ENCODE measurements around the gene DLX3.
A peak's percentile ranks its signal among the peaks of the same experiment; 100 is the strongest.

The DLX3 gene

DNA sequence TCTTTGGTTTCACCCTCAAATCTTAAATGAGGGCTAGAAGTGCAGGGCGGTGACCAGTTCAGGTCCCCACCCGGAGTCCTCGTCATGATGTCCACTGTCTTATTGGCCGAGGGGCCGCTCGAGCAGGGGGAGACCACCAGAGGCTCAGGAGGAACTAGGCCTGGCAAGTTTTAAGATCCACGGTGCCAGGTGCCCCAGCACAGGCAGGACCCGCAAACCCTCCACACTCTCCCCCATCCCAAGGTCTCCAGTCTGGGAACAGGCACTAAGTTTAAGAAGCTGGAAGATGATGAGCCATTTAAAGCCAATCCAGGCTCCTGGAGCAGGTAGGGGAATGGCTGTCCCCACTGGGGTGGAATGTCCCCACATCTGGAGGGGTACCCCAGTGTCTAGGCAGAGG lies 4.1 kb downstream of the DLX3 start:
- no peak for DNase-seq

DNA sequence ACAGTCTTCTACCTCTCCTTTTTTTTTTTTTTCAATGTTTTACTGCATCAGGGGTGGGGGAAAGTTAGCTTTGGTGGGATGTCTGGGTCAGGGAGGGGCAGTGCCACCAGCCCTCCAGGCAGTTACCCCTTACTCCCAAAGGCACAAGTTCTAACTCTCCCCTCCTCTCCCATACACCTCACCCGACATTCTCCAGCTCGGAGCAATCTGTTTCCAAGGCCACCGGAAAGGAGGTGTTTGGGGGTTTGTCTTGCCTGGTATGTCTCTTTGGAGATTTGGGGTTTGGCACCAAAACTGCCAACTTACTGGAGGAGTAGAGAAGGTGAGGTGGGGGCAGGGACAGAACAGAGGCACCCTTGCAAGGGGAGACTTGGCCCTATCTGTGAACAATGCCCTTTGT lies 4.7 kb downstream of the DLX3 start:
- no peak for DNase-seq

DNA sequence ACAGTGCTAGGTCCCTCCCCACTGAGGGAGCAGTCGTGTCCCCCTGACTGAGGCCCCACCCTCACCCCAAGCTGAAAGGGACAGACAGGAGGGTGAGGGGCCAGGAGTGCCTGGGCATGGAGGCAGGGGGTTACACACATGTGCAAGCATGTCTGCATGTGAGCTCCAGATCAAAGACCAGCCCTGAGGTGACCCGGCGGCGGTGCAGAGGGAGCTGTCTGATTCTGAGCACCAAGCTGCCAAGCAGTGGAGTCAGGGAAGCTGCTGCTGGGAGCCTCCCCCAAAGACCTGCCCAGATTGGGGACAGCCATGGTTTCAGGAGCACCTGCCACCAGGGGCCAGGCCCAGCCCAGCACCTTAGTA lies 5.5 kb downstream of the DLX3 start:
- DNase-seq = no peak

DNA sequence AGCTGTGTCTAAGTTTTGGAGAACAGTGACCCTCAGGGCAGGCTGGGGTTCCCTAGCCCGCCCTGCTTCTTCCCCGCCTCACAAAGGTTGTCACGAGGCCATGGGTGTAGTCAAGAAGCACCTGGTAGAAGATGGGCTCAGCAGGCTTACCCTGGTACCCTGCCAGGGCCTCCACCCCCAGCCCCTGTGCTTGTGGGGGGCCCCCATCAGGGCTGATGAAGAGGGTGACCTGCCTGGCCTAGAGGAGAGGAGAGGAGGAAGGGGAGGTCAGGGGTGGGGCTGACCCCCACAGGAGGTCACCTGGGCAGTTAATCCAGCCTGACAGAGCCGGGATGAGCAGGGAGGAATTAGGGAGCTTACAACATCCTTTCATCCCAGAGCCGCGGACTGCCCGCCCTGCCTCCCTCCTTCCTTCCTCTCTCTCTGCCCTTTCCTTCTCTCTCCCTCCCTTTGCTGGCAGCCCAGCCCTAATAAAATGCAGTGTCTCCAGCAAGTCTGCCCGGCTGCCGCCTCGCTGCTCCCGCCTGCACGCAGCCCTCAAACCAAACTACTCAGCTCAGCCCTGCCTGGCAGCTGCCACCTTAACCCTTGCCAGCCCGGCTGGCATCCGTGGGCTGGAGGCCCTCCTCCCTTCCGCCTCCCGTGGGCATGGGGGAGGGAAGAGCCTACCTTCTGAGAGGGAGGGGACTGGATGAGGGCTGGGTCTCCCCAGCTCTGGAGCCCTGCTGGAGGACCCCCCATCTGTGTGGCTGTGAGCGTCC lies 7.2 kb downstream of the DLX3 start:
- DNase-seq = peak; percentile 18

DNA sequence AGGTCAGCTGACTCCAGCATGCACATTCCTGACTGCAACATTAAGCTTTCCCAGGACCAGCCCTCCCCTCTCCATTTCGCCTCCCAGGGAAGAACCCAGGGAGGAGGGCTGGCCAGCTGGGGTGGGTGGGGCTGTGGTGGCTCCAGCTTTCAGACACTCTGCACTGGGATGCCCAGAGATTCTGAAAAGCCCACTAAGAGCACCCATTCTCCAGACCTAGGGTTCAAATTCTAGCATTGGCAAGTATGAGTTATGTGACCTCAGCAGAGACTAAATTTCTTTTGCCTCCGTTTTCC lies 7.8 kb downstream of the DLX3 start:
- no peak for DNase-seq

DNA sequence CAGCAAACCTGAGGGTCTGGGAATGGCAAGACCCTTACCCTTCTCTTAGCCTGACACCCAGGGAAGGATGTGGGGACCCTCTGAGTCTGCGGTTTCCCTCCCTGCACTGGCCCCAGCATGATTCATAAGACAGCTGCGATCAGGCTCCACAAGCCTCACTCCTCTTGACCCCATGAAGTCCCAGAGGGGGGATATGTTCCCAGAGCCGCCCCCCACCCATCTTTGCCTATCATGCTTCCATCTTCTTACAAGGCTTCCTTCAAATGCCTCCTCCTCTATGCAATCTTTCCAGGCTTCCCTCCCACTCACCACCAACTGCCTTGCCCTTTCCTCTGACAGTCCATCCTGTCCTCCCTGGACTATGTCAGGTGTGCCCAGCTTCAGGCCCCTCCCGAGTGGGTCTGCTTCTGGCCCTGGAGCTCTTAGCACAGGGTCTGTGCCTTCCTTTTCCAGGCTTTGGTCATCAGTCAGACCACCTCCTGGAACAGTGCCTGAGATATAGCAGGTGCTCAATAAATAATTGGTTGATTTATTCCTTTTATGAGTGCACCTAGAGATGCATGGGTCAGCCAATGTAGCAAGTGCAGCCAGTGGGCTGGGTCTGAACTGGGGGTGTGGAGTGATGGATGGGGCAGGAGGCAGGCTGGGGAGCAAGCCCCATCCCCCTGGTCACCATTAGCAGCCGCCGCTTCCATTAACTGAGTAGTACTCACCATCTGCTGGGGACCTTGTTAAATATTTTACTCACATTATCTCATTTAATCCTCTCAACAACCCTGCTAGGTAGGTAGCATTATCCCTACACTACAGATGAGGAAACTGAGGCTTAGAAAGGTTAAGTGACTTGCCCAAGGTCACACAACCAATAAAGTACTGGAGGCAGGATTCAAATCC lies 8.4 kb downstream of the DLX3 start:
- no peak for DNase-seq

DNA sequence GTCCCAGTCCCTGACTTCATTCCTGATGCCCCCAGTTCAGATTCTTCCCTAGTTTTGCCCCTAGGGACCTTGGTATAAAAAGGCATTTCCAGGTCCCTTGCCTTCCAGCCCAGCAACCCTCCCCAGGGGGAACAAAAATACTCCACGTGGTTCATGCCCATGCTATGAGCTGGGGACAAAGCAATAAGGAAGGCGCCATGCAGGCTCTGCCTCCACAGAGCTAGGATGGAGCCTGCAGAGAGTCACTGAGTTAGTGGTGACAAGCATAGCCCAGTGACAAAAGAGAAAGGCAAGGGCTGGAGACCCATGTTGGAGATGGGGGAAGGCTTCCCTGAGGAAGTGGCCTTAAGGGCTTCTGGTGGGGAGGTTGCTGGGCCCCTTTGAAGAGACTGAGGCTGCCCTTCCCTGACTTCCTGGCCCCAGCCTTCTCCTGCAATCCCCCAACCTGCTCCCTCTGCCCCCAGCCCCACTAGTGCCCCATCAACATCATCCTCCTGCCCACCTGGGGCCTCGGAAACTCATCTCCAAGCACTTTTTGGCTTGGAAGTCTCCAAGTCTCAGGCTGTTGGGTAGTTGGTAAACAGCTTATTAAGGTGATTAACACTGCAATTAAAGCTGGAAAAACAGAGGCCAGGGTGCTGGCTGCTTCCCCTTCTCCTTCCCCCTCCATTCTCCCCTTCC lies 9.6 kb downstream of the DLX3 start:
- DNase-seq = no peak

DNA sequence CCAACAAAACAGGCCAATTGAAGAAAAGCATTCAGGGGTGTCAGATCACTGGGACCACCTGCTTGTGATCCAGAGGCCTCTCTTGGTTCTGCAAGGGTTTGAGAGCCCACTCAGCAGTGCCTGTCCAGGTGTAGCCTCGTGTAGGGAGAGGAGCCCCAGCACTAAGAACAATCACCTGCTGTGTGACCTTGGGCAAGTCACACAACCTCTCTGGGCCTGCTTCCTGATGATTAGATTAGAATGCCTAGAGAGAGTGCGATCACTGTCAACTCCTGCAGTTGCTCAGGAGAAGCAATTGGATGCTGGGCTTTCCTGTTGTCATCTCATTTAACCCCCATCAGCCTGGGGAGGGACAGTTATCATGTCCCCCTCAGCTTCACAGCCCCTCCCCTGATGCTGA lies 10.2 kb downstream of the DLX3 start:
- no peak for DNase-seq

DNA sequence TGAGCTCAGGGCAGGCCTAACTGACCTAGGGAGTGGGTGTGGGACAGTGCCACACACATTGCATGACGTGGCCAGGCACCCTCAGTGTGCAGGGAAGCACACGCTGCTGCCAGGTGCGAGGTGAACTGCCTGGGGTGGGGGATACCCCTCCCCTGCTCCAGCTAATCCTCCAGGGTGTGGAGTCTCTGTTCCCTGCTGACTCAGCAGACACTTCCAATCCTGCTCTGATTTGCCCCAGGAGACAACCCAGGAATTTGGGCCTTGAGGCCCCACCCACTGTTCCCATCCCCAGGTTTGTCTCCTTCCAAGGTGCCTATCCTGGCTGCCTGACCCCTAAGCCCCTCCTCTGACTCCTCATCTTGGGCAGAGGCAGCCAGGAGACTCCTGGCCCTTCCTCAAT lies 10.7 kb downstream of the DLX3 start:
- no peak for DNase-seq

DNA sequence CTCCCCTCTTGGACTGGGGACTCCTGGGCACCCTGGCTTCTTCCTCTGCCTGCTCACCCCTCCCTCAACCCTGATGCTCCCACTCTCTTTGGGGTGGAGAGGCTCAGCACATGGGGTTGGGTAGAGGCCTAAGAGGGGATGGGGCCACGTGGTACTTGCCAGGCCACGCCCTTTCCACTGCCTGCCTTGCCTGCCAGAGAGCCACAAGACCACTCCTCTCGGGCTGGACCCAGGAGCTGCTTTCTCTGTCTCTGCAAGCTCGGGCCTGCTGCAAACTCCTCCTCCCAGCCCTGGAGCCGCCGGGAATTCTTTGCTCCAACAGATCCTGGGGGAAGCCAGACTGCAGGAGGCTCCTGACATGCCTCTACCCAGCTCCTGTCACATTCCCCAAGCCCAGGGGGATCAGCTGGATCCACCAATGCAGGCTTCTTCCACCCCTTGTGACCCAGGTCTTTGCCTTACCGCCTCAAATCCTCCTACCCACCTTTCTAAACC lies 14.3 kb downstream of the DLX3 start:
- no peak for DNase-seq

DNA sequence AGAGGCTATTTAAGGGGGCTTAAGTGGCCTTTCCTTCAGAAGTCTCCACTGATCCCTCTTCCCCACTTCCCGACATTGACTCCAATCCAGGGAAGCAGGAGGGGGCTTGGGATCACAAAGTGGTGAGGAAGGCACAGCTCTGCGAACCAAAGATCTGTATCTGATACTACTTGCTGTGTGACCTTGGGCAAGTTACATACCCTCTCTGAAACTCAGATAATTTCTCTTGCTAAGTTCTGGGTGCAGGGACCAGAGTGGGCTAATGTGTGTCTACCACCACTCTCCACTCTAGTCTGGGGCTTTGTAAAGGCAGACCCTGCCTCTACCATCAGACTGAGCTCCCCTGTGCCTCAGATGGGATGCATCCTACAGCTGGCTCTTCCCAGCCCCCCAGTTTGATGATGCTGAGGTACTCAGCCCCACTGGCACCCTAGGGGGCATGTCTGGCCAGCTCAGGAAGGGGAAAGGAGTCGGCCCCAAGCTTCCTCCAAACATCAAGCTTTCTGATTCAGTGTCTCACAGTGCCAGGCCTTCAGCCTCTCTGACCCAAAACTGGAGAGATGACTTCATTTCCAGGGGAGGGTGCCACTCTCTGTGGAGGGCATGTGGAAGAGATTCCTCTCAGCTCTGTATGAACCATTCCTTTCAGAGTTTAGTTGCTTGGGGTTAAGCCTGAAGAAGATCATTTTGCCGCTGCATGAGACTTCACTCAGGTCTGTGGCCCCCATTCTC lies 15.1 kb downstream of the DLX3 start:
- no peak for DNase-seq

DNA sequence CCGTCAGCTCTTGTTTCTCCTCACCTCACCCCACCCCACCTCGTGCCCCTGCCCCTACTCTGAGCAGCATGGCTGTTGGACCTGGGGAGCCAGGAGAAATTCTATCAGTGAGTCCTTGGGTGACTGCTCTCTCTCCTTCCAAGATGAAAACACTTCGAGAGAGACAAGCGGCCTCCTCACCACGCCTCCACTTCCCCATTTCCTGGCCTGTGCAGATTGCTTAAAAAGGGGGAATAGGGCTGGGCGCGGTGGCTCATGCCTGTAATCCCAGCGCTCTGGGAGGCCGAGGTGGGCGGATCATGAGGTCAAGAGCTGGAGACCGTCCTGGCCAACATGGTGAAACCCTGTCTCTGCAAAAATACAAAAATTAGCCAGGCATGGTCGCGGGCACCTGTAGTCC lies 16.5 kb downstream of the DLX3 start:
- no peak for DNase-seq

DNA sequence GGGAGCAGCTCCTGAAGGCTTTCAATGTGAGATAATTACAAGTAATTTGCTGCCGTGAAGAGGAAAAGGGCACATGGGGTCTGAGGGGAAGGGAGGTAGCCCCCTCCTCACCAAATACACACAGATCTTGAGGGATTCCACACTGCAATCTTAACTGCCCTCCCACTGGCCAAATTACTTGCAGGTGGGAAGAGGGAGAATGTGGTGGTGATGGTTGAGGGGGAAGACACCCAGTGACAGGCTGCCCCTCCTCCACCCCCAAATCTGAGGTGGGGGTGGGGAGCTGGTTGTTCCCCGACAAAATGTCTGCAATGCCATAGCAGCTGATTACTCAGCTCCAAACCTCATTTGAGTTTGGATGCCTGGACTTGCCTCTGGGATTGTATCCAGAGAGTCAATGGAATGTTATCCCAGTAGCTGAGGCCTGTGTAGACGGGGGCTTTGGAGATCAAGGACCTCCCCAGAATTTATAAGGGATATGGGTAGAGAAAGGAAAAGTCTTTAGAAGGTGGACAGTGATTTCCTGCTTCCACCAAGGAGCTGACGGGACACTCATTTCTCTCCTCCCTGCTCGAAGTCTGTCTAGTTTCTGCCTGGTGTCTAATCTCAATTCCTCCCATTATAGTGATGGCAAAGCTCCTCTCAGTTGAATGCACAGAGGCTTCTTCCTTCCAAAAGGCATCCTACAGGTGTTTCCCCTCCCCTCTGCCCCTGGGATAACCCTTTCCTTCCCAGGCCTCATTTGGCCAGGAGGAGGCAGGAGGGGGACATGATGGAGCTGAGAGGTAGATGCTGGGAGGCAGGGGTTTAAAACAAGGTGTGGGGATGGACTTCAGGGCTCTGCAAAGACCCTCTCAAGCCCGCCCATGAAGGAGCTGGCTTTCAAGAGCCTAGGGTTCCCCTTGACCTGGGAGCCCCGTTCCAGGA lies 17.3 kb downstream of the DLX3 start:
- no peak for DNase-seq

DNA sequence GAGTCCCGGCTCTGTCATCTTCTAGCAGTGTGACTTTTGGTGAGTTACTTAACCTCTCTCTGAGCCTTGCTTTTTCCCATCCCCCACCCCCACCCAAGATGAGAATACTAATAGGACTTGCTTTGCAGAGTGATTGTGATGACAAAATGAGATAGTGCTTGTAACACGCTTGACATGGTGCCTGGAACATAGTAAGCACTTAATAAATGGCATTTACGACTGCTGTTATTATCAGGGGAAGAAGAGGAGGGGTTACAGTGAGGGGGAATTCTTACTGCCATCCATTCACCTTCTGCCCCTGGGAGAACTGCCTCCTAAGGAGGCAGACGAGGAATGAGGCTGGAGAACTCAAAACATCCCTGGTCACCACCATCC lies 18.2 kb downstream of the DLX3 start:
- no peak for DNase-seq

DNA sequence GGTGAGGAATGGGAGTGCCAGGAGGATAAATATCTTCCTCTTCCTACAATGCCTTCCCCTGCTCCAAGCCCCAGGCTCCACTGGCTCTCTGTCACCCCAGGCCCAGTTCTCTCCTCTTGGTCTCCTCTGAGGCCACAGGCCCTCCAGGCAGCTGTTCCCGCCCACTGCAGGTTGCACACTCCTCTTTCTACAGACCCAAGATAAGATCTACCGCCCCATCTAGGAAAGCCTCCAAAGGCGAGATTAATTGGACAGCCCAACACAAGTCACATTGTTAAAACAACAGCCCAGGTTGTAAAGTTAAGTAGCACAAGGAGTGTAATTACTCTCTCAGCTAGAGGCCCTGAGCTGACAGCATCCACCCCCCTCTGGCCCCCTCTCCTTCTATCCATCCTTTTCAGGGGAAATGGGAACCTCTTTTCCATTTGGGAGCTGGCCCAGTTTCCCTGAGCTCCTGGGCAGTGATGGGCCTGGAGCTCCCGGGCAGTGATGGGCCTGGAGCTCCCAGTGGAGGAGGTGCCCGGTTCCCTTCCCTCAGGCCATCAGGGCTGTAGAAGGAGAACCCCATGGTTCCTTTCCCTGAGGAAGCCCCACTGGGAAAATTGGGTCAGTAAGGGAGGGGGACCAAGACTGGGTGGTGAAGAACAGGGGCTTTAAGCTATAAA lies 18.7 kb downstream of the DLX3 start:
- no peak for DNase-seq

DNA sequence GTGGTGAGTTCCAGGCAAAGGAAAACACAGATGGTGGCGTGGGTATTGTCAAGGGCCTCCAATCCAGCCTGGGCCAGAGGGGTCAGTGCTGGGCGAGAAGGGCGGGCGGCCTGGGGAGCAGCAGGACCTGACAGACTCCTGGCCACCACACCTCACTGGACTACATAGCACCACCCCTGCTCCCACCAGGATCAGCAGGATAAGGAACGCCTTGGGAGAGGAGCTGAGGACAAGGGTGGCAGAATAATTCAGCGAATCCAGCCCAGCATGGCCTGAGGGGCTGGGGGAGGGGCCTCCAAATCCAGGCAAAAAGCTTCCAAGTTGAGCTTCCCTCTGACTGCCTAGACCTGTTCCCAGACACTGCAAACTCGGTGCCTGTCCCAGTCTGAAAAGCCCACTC lies 19.5 kb downstream of the DLX3 start:
- no peak for DNase-seq

DNA sequence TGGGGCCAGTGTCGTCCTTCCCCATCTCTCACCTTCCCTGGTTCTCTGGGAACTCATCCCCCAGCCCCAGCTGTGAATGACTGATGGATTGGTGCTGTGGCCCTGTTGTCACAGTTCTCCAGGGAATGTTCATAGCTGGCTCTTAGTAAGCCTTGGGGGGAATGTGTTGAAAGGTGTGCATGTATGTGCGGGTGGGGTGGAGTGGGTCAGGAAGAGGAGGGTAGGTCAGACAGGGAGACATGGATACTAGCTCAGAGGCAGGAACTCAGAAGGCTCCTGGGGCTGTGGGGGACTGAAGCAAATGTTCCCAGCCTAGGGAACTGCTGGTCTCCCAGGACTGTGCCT lies 21.8 kb downstream of the DLX3 start:
- DNase-seq = no peak

DNA sequence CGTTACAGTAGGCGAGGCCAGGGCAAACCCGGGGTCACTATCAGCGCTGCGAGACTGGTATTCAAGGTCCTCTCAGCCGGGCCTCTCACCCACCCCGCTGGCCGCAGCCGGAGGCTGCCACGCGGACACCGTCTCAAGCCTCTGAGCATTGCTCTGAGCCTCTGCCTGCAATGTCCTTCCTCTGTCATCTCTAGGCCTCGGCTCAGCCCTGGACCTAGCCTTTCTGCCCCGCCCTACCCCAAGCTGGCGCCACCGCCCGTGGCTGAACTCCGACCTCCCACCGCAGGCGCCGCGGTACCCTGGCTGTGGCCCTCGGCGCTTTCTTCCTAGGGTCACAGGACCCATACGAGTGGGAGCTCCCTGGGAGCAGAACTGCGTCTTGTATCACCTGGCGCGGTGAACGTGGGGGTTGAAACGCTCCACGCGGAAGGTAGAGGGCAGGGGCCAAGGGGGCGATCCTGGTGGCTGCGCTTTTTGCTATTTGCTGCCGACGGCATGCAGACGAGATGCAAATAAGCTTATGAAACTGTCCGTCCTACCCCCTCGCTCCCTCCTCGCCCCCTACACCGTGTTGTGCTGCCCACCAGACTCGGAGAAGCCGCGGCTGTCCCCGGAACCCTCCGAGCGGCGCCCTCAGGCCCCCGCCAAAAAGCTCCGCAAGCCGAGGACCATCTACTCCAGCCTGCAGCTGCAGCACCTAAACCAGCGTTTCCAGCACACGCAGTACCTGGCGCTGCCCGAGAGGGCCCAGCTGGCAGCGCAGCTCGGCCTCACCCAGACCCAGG lies 22.3 kb downstream of the DLX3 start:
- no peak for DNase-seq

DNA sequence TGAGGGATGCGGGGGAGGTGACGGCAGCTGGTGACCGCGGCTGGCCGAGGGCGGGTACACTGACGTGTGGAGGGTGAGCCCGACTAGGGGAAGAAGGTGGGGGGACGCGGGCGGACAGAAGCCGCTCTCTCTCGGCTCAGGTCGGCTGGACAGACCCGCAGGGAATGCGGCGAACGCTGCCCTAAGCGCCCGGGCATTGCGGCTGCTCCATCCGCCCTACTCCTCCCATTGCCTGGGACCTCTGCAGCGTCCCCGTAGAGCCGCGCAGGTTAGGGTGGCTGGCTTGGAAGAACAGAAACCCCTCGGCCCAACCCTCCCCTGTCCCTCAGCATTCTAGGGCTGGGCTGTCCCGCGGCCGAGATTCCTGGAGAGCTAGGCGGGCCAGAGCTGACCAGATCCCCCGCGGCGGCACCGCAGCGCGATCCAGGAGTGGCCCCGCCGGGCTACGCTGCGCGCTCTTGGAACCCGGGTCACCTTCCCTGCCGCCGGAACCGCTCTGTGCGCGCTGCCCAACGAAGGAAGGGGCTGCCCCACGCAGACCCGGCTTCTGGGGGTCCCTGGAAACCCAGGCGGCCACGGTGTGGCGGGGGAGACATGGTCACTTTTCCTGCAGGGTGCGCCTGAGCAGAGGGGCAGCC lies 23.1 kb downstream of the DLX3 start:
- DNase-seq = no peak

DNA sequence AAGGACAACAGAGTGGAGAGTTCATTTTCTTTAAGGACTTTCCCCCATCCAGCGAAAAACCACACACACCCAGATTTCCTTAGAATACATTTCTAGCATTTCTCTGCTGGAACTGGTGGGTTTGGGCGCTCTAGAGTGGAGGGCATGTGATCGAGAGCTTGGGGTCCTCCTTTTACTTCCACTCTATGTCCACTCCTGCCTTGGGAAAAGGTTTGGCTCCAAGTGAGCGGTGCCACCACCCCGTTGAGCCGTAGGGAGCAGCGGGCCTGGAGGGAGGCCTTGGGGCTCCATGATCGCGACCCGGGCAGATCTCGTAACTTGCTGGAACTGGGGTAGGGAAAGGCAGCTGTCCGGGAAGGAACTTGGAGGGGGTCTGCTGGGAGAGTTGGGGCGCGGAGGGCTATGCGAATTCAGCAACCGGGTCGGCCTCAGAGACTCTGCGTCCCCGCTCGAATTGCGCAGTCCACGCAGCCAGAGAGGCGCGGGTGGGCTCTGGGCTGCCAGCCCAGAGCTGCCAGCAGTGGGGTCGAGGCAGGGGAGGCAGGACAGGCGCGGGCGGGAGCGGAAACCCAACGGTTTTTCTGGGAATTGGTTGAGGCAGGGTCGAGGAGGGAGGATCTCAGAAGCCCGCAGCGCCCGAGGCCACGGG lies 23.7 kb downstream of the DLX3 start:
- DNase-seq = no peak

Data from SHP77 treated with DMSO at 0.1 percent for 48 hours (cell line).